AG08396 (cell line): ENCODE results near the gene GDI1.

ENCODE experiments used
- DNase-seq: peaks from one replicate; pipeline ENCODE4 v3.0.0; 2012; ENCODE audit warnings: low spot score, mixed read lengths

GDI1 gene

DNA sequence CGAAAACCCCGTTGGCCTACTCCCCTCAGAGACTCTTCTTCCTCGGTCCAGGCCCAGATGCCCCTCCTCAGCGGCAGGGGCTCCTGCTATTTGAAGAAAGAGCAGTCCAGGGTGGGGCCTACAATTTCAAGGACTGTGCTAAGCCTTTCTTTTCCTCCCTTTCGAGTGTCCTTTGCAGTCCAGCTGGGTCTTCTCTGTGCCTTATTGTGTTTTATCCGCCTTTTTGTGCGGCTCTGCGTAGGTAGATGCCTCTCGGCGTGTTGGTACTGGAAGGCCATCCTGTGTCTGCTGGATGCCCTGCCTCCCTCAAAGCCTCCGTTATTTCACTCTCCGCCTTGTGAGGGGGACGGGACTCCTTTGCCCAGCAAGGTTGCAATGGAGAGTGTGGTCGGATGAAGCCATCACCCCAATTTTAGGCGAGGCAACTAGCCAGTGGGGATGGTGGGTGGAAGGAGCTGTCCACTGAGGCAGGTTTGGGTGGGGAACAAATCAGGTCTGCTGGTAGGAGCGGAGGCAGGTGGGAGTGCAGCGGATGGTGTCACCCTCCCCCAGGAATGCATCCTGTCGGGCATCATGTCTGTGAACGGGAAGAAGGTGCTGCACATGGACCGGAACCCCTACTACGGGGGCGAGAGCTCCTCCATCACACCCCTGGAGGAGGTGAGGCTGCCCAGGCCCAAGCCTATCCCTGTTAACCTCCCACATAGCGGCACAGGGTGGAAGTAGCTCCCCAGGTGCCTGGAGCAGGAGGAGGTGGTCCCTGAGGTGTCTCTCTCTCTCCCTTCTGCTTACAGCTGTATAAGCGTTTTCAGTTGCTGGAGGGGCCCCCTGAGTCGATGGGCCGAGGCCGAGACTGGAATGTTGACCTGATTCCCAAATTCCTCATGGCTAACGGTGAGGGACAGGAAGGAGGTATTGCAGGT, 1.3 kb downstream of the GDI1 start:
- DNase-seq: no peak

DNA sequence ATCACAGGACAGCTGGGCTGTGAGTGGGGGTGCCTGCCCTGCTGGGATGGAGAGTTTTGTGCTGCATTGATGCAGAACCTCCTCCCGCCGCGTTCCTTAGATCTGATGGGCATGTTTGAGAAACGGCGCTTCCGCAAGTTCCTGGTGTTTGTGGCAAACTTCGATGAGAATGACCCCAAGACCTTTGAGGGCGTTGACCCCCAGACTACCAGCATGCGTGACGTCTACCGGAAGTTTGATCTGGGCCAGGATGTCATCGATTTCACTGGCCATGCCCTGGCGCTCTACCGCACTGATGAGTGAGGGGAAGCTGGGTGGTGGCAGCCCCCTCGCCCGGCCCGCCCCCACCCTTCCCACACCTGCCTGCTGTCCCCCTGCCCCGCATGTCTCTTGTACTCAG, 2.9 kb downstream of the GDI1 start:
- DNase-seq: no peak

DNA sequence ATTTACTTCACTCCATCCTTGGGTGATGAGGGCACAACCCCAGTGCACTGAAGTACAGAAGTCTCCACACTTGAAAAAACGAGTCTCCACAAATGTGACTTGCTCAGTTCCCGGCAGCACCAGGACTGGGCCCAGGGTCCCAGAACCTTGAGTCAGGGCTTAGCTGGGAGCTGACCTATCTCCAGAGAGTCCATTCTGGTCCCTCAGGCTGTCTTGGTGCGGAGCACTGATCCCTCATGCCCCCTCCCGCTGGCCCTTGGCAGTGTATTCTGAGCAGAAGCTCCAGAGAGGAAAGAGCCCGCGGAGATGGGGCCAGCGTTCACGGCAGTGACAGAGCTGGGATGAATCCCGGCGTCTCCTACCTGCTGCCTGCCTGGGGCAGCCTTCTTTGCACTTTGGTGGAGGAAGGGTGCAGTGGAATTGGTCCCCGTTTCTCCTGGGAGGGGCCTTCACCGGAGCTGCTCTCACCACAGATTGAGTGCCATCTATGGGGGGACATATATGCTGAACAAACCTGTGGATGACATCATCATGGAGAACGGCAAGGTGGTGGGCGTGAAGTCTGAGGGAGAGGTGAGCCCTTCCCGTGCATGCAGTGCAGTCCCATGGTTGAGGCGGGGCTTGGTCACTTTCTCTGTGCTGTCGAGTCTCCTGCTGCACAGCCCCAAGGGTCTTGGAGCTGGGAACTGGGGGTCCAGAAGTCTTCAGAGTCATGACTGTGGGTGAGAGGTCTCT, 3.8 kb downstream of the GDI1 start:
- no peak for DNase-seq

DNA sequence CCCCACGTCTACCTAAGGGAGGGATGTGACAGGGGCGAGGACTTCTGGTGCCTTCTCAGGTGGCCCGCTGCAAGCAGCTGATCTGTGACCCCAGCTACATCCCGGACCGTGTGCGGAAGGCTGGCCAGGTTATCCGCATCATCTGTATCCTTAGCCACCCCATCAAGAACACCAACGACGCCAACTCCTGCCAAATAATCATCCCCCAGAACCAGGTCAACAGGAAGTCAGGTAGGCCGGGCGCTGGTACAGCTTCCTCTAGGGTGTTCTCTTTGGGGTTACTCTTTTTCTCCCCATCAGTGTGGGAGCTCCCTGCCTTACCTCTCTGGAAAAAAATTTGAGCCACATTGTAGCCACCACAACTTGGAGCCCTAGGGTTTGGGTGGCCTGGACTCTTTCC, 4.6 kb downstream of the GDI1 start:
- no peak for DNase-seq

DNA sequence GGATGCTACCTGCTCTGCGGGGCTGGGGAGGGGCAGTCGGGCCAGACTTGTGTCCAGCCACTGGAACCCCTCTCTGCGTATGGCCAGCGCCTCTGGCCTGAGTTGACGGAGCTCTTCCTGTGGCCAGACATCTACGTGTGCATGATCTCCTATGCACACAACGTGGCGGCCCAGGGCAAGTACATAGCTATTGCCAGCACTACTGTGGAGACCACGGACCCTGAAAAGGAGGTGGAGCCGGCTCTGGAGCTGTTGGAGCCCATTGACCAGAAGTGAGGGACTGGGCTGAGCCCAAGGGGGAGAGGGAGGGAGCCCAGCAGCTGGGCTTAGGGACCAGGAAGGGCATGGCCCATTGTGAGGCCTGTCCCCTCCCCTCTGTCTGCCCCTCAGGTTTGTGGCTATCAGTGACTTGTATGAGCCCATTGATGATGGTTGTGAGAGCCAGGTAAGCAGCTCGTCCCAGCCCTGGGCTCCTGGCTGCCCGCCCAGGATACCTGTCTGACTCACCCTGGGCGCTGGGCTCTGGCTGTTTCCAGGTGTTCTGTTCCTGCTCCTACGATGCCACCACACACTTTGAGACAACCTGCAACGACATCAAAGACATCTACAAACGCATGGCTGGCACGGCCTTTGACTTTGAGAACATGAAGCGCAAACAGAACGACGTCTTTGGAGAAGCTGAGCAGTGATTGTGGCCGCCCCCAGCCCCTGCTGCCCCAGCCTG, 5.2 kb downstream of the GDI1 start:
- no peak for DNase-seq

DNA sequence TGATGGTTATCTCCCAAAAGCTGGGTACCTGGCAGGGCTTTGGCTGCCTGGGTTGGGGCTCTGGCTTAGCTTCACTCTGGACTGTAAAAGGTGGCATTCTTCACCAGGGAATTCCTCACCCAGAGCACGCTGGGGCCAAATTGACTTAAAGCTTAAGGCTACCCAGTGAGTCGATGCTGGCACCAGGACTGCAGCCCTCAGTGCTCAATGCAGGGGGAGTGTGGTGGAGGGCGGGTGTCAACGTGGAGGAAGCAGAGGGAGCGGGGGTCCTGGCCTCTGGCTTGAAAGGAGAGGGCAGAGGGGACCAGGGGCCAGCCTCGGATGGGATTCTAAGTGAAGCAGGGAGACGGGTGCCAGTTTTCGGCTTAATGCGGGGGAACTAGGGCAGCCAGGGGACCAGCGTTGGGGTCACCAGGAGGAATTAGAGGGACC, 6.5 kb downstream of the GDI1 start:
- DNase-seq: peak; percentile 42

DNA sequence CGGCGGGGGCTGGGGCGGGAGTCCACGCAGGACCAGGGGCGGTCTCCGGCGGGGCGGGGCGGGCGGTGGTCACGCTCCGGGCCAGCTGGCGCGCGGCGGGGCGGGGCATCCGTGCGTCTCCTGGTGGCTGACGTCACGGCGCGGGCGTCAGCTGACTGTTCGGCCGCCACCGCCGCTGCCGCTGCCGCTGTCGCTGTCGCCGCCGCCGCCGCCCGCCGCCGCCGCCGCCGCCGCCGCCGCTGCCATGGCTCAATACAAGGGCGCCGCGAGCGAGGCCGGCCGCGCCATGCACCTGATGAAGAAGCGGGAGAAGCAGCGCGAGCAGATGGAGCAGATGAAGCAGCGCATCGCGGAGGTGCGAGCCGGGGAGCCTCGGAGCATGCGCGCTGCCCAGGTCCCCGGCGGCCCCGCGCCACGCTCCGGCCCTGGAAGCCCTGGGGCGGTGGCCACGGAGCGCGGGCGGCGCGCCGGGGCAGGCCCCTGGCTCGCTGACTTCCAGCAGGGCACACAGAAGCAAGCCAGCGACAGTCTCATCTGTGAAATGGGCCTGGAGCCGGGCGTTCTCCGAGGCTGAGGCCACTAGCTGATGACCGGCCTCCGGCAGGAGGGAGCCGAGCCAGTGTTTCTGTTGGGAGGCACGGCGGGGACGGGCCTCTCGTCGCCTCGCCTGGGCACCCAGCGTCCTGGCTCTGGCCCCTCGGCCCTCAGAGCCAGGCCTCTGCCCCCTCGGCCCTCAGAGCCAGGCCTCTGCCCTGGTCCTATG, 7.2 kb downstream of the GDI1 start, which contains the start of gene FAM50A:
Gene FAM50A, plus strand, starts transcription at position 150 of the 763 bp plus-strand sequence. Its CDS starts 95 bp downstream, at position 245.
- DNase-seq: peak; percentile 91

DNA sequence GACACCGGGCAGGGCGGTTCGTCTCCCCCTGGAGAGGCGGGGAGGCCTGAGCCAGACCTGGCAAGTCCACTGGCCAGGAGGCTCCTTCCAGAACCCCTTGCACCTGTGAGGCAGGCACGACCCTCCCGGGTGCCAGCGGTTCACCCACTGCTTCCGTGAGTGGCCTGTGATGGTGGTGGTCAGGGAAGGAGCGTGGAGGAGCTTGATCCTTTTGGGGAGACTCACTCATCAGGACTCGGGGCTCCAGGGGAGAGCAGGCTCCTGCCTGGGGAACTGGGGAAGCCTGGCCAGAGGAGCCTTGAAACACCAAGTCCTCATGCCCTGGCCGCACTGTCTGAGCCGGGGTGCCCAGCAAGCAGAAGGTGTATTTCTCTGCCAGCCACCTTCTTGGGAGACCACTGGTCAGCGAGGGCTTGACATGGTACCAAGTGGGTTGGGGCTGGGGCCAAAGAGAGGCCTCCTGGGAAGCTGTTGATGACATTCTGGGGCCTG, 7.8 kb downstream of the GDI1 start:
- DNase-seq: peak; percentile 40

DNA sequence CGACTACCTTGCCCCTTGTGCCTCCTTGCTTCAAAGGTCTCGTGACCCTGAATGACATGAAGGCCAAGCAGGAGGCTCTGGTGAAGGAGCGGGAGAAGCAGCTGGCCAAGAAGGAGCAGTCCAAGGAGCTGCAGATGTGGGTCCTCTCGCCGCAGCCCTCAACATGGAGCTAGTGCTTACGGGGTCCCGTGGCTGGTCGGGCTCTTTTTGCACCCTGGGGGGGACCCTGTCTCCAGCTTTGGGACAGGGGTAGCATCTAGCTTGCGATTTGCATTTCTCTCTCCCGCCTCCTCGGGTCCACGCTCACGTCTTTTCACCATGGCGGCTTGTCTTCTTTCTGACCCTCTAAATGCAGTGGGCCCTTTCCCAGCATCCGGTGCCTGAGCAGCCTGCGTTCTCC, 8.8 kb downstream of the GDI1 start:
- no peak for DNase-seq

DNA sequence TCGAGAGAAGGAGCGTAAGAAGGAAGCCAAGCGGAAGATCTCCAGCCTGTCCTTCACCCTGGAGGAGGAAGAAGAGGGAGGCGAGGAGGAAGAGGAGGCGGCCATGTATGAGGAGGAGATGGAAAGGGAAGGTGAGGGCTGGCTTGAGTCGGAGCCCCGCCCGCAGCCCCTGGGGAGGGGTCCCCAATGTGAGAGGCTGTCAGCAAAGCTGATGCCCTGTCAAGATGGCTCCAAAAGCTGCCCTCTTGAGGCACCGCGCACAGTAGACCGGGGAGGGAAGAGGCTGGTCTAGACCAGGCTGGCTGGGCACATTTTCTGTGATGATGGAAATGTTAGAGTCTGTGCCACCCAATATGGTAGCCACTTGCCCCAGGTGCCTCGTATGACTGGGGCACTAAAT, 9.5 kb downstream of the GDI1 start:
- DNase-seq: no peak

DNA sequence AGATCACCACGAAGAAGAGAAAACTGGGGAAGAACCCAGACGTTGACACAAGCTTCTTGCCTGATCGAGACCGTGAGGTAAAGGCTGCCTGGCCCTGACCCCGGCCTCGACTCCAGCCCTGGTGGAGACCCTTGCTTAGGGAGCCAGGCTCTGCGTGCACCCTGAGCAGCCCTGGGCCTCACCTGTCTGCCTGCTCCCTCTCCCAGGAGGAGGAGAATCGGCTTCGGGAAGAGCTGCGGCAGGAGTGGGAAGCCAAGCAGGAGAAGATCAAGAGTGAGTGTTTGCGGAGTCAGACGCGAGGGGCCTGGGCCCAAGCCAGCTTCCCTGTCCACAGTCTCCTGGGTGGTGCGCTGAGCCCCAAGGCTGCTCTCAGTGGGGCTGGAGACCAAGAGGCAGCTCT, 11.5 kb downstream of the GDI1 start:
- DNase-seq: no peak

DNA sequence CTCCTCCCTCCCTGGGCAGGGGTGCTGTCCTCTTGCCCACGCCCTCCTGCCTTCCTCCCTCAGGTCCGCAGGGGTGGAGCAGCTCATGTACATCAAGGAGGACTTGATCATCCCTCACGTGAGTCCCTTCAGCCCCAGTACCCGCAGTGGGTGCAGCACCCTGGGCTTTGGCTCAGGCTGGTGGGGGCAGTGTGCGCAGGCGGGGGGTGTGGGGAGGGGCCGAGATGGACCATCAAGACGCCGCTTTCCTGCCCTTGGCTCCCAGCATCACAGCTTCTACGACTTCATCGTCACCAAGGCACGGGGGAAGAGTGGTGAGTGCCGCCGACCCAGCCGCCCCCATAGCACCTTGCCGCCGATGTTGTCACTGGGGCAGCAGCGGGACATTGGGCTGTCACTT, 12.7 kb downstream of the GDI1 start:
- DNase-seq: no peak

DNA sequence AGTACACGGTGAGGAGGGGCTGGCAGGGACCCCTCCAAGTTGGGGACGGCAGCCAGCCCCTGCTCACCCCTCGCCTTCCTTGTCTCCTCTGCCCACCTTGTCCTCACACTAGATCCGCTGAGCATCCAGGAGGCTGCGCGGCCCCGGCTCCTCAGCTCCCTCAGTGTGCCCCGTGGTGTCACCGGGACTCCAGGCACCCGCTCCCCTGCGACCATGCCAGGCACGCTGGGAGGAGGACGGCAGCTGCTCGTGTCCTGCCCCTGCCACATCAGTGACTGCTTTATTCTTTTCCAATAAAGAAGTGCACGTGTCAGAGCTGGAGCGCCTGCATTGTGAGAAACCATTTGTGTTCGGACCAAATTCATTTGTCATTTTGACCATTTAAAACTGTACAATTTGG, 13.4 kb downstream of the GDI1 start:
- DNase-seq: no peak

DNA sequence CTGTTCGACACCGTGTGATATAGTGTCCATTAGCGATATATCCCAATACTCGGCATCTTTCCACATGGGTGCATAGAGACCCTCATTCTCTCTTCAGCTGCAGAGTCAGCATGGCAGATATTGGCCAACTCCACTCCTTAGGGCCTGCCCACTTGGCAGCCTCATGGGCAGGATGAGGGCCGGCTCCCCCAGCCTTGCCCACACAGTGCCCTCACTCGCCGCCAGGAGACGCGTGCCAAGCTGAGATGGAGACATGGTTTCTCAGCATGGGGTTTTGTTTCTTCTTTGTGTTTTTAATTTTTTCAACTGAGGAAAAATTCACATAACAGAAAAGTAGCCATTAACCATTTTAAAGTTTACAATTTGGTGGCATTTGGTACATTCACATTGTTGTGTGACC, 15.9 kb downstream of the GDI1 start:
- no peak for DNase-seq

DNA sequence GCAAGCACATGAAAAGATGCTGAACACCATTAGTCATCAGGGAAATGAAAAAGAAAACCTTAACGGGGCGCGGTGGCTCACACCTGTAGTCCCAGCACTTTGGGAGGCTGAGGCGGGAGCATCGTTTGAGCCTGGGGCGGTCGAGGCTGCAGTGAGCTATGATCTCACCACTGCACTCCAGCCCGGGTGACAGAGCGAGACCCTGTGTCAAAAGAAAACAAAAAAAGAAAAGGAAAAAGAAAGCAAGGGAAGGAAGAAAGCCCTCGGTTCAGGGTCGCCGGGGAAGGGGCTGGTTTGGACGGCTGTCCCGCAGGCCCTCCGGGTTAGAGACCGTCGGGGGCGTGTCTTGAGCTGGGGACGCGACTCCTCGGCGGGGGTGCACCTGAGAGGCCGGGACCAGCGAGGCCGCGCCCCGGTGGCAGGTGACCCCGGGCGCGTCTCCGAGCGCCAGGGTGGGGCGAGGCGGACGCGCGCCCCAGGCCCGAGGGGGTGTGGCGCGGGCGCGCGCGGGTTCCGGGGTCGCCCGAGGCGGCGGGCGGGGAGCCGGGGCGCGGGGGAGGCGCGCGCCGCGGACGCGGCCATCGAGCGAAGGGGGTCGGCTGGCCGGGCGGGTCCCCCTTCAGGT, 20.6 kb downstream of the GDI1 start:
- peak; percentile 78 for DNase-seq

DNA sequence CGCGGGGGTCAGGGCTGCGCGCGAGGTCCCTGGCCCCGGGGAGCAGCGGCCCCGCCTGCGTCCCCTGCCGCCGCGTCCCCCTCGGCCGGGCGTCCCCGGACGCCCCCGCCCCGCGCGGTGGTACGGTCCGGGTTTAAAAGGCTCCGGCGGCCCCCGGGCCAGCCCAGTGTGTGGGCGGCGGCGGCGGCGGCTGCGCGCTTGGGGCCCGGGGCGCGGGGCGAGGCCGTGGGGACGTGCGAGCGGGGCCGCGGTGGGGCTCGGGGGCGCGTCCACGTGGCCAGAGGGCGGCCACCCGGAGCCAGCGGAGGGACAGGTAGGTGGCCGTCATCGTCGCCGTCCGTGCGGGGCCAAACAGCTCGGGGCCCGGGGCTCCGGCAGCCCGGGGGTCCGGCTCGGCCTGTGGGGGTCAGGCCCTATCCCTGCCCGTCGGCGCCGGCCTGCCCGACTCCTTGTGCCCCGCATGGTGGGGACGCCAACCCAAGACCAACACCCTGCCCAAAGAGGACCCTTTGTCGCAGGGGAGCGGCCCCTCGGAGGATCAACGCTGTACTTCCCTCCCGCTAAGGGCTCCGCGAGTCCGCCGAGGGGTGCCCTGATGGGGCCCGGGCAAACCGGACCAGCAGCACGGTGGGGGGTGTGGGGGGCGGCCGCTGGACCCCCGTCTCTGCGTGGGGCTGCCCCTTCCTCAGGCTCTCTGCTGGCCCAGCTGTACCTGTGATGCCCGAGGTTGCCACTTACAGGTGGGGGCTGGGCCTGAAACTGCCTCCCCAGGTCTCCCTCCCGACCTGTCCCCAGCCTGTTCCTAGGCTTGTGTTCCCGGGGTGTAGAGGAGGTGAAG, 21.4 kb downstream of the GDI1 start, which contains the start of gene PLXNA3:
Gene PLXNA3, plus strand, starts transcription at position 166 of the 838 bp plus-strand sequence. CDS start 1,903 bp downstream, outside the sequence.
- DNase-seq: peak; percentile 80

DNA sequence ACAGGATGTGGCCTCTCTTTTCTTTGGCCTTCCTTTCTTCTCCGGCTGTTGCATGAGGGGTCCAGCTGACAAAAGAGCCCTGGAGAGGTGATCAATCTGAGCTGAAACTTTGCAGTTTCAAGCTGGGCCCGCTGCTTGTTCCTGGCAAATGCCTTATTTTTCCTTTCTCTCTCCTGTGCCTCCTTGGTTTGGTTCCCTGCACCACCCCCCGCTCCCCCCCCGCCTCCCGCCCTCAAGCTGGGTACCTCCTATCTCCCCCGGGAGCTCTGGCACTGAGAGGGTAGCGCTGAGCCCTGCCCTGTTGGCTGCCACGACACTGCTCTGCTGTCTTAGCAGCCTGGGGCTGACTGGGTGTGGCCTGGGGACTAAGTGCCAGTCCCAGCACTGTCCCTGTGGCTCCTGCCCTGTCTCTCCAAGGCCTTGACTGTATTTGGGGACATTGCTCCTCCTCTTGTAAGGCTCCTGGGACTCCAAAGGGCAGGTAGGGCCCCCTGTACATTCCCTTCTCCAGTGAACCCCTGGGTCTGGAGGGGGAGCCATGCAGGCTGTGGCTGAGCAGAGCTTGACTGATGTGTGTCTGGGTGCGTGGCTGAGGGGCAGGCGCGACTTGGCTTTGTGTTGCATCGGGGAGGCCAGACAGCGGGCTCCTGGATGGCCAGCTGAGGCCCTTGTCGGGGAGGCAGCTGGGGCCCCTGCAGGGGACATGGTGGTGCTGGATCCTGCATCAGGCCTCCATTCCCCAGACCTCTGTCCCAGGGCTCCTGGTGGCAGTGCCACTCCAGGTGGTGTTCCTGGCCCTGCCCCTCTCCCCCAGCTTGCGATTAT, 22.2 kb downstream of the GDI1 start:
- peak; percentile 59 for DNase-seq

DNA sequence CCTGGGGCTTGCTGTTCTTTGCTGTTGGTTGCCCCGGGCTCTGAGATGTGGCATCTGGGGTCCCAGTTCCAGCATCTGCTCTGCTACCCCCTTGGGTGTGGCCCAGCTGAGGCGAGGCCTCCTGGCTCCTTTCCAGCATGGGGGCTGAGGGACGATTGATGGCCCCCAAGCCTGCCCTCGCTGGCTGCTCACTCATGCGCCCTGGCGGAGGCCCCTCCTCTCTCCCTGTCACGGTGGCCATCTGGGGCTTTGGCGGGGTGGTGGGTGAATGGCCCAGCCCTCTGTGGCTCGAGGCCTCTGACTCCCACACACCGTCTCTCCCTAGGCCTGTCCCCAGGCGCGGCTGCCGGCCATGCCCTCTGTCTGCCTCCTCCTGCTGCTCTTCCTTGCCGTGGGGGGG, 22.9 kb downstream of the GDI1 start:
- DNase-seq: no peak

DNA sequence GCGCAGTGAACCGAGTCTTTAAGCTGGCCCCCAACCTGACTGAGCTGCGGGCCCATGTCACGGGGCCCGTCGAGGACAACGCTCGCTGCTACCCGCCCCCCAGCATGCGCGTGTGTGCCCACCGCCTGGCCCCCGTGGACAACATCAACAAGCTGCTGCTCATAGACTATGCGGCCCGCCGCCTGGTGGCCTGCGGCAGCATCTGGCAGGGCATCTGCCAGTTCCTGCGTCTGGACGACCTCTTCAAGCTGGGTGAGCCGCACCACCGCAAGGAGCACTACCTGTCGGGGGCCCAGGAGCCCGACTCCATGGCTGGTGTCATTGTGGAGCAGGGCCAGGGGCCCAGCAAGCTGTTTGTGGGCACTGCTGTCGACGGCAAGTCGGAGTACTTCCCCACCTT, 23.4 kb downstream of the GDI1 start:
- DNase-seq: no peak
